HG03442 (cell line): ENCODE results near the gene PEF1.

Experiments
- ATAC-seq: cut with Tn5 transposase; IDR thresholded peaks from one replicate; pipeline ENCODE4 v1.9.1; 2021; ENCODE audit warnings: mild to moderate bottlenecking, moderate library complexity; ENCODE audit not compliant: unreplicated experiment

Gene PEF1

GRCh38 chr1:31586376-31587327 lies 58.0 kb downstream of the PEF1 start:
- ATAC-seq: no peak

GRCh38 chr1:31585736-31586365 lies 58.8 kb downstream of the PEF1 start:
- no peak for ATAC-seq

- ATAC-seq: no peak
Observed at GRCh38 chr1:31584869-31585735, 59.6 kb downstream of the PEF1 start.

- ATAC-seq: no peak
Observed at GRCh38 chr1:31583995-31584868, 60.4 kb downstream of the PEF1 start.

- no peak for ATAC-seq
Observed at GRCh38 chr1:31583082-31583994, 61.3 kb downstream of the PEF1 start.

GRCh38 chr1:31581821-31582810 lies 62.6 kb downstream of the PEF1 start:
- no peak for ATAC-seq

GRCh38 chr1:31580891-31581603 lies 63.6 kb downstream of the PEF1 start:
- ATAC-seq: no peak

GRCh38 chr1:31580513-31580870 lies 64.2 kb downstream of the PEF1 start:
- no peak for ATAC-seq
